ENCODE data around the gene PPP2R5C.

PPP2R5C gene

GRCh38 chr14:101873076-101873825 lies 111.7 kb downstream of the PPP2R5C start:
- no peak for DNase-seq

DNA sequence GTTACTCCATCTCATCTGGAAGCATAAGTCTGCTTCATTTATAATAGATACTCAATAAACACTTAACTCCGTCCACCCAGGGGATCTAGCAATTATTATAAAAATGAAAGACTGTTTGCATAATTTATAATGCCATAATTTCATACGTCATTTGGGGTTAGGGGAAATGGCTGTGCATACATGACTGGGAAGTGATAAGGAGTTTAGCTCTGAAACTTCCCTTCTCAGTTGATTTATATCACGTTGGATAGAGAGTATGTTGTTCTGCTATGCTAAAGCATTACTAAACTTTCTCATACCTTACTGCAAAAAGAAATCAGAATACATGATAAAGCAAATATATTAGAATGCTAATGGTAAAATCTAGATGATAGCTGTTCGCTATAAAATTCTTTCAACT lies 112.5 kb downstream of the PPP2R5C start:
- DNase-seq = no peak

GRCh38 chr14:101875041-101875726 lies 113.7 kb downstream of the PPP2R5C start:
- DNase-seq = no peak

DNA sequence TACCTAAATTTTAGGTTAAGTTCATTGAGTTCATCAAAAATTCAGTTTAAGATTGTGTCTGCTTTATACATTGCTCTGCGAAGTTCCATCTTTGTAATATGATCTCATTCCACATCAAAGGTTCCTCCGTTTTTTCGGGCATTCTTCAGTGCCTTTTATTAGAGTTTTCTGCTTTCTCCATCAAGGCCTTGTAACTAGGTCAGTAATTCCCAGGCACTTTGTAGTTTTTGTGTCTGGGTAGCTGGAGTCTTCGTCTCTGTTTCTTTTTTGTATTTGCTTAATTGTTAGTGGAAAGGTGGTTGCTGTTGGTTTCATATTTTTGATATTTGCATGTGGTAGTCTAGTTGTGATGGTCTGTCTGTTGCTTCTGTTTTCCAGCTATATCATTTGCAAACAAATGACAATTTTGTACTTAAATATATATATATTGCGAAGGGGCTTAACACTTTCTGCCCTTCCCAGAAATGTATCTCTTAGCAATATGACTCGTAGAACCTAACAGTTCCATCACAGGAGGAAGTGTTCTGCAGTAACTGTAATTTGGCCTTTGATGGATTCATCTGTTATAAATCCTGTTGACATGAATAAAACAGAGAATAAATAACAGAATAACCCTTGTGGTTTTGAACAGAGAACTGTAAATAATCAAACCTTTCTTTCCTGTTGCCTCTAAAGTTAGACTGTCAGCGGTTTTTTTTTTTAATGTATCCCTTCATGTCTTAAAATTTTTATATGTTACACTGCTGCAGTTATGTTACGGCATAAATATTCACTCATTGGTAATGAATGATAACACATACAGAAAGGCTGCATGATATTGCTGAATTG lies 114.4 kb downstream of the PPP2R5C start:
- DNase-seq = no peak

DNA sequence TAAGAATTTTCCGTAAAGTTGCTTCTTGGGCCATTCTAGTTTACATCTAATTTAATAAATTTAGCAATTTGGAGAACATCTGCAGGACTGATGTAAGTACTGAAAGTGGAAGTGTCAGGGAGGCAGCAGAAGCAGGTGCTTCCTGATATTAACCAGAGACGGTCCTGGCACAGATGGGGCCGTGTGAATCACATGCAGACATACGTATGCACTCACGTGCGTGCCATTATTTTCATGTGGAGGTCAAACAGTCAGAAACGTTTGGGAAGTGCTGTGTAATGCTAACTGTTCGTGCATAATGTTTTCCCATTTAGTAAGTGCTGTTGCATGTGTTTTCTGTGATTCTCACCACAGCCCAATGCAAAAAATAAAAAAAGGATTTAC lies 115.0 kb downstream of the PPP2R5C start:
- no peak for DNase-seq

DNA sequence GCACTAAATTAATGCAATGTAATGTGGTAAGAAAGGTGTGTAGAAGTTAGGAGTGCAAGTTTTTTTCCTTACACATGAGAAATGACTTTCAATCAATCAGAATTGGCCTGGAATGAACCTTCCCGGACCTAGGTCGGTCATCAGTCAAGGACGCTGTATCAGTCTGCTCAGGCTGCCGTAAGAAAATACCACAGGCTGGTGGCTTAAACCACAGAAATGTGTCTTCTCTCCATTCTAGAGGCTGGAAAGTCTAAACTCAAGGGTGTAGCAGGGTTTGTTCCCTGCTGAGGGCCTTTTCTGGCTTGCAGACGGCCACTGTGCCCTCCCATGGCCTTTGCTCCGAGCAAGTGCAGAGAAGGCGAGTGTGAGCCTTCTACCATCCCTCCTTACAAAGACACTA lies 116.3 kb downstream of the PPP2R5C start:
- DNase-seq = no peak

DNA sequence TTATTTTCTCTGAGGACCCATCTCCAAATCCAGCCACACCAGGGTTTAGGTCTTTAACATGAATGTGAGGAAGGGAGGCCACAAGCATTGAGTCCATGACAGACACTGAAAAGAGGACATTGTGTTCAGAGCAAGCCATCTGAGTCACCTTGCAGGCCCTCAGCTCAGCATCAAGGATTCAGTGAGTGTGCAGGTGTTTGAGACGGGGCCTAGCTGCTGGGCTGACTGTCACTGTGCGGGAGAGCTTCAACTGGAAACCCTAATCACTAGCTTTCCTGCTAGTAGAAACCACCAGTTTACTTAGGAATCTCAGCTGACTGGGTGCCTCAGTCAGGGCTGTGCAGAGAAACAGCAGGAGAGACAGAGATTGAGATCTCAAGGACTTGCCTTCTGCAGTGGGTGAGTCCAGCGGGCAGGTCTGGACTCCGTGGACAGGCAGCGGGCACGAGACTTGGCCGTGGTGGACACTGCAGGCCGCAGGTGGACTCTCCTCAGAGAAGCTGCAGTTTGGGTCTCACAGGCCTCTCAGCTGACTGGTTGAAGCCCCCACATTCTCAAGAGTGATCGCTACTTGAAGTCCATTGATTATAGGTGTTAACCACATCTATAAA lies 116.8 kb downstream of the PPP2R5C start:
- DNase-seq = no peak

DNA sequence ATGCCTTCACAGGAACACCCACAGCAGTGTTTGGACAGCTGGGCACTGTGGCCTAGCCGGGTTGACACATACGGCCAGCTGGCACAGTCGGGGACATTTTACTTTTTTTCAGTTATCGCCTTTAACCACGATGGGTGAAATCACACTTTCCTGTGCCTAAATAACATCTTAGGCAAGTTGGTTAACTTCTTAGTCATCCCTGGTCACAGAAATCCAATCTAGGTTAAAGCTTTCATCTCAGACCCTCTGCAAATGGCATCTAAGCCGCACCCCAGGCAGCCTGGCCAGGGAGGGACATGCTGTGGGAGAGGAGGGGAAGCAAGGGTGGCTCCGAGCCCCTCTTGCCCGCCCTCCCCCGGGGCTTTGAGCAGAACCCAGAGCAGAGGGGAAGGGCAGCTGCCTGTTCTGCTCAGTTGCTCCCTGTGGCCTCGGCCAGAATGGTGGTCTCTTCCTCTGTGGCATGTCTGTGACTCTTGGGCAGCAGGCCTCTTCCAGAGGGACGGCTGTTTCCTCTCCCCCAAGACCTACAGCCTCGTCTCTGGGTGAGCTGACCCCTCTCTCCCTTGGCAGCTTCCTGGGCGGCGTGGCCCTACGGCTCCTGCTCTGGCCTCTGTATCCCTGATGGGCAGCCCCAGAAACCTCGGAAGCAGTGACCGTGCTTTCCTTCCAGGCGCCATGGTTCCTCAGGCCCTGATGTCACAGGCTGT lies 117.5 kb downstream of the PPP2R5C start:
- no peak for DNase-seq

DNA sequence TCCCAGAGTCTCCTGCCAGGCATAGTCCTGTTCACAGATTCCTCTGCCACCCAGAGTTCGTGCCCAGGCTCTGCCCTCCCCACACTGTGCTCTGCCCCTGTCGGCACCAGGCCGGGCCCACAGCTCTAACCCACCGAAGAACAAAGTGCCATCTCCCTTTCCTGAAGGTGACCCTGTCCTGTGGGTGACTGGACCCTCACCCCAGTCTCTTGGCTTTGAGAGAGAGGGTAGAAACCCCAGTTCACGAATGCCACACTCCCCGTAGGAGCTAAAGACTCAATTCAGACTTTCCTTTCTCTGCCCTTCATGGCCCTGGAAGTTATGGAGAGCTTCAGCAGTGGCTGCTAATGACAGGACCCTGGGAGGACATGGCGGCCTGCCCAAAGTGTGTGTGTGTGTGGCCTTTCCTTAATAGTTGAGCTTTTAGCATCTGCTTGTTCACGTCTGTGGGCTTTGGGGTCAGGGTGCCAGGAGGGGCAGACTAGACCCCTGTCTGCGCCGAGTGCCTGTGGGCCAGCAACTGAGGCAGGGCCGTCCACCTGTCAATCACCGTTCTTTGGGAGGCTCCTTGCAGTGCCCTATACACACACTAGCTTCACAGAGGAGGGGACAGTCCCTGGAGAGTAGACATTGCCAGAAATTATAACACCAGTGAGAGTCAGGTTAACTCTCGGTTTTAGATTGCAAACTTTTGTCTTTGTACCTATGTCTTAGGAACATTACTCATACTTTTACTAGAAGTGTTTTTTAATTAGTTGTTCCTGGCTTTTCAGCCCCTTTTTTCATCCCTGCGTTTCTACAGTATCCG lies 118.2 kb downstream of the PPP2R5C start:
- no peak for DNase-seq

DNA sequence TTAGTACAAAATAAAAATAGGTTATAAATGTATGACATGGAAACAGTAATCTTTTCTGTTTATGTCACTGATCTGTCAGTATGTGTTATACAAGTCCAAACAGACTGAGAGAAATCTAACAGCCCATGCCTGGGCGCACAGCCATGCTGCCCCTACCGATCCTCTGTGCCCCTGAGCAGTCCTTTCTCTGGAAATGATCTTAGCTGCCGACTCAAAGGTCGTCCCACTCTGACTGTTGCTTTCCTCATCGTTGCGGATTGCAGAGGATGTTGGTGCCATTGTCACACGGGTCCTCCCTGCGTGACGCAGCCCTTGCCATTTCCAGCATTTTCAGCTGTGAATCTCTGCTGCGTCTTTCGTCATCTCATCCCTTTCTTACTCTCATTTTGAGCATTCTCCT lies 119.9 kb downstream of the PPP2R5C start:
- DNase-seq = no peak

- no peak for DNase-seq
Observed at GRCh38 chr14:101882141-101882935, 120.8 kb downstream of the PPP2R5C start.

- no peak for DNase-seq
Observed at GRCh38 chr14:101884089-101884933, 122.8 kb downstream of the PPP2R5C start.

DNA sequence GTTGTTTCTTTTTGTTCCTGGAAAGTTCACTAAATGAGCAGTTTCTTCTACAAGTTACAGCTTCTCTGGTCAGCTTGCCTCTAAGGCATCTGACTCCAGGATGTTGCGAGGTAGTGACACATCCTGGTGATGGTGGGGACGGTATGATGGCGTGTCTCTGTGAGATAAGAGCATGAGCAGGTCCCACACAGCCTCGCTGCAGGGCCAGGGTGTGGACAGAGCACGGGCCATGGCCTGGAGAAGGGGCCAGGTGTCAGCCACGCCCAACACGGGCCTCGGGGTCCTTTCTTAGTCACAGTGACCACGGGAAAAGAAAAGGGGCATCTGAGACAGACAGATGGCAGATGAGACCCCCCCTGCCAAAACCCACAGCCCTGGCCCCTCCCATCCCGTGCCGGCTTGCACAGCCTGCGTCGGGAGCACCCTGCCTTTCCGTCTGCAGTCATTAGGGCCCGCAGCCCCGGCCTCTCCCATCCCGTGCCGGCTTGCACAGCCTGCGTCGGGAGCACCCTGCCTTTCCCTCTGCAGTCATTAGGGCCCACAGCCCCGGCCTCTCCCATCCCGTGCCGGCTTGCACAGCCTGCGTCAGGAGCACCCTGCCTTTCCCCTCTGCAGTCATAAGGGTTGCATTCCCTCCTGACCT lies 123.5 kb downstream of the PPP2R5C start:
- no peak for DNase-seq

GRCh38 chr14:101887219-101887618 lies 125.7 kb downstream of the PPP2R5C start:
- no peak for DNase-seq

GRCh38 chr14:101888182-101888581 lies 126.7 kb downstream of the PPP2R5C start:
- no peak for DNase-seq

DNA sequence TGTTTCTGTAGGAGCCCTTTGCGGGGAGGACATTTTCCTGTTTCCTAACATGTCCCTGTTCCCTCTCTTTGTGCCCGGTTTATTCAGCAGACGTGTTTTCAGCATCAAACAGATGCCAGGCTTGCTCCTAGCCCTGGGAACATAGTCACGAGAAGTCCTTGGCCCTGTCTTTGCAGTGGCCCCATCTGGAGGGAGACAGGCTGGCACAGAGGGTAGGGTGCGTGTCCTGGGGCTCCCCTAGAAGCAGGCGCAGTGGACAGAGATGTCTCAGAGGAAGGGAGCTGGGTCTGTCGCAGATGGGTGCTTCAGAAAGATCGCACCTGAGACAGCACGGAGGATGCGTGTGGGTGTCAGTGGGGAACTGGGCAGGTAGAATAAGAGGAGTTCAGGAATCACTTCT lies 127.9 kb downstream of the PPP2R5C start:
- DNase-seq = no peak

DNA sequence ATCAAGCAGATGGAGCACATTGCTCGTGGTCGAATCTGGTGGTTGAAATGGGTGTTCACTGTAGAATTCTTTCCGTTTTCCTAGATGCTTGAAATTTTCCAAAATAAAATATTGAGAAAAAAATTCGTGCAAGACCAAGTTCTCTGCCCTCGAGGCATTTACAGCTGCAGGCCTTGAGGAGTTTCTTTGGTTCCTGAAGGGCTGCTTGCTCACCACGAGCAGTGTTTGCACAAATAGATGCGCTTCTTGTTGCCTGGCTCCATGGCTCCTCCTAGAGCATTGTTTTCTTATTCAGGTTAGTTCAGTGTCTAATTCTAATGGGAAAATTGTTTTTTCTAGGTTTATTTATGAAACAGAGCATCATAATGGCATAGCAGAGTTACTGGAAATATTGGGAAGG lies 128.4 kb downstream of the PPP2R5C start:
- DNase-seq = no peak

GRCh38 chr14:101891471-101891870 lies 130.0 kb downstream of the PPP2R5C start:
- no peak for DNase-seq

DNA sequence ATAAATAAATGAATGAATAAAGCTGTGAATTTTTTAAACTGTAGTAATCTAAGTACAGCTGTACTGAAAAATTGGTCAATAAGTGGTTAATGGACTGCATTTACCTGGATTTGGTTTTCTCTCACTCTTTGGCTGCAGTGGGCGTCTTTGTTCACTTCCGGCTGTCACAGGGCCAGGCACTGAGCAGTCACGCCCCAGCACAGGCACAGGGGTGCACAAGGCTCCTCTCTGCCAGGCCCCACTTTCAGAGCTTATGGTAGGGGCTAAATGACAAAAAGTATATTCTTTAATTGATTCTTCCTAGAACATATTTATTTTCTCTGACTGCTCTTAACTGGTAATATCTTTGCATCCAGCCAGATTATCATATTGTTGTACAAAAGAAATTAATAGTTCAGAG lies 132.2 kb downstream of the PPP2R5C start:
- DNase-seq = no peak

All from NCI-H187 treated with DMSO at 0.1 percent for 48 hours (cell line).